Measurements from ENCODE around the gene TAF7.

- TF ChIP-seq CTCF (conservative IDR thresholded peaks at IDR 0.05 in 1 of 2, IDR thresholded peaks at IDR 0.05 in 1 of 2; ENCODE audit: low read depth in 1 of 2, low read length in 2 of 2) (no peak), EZH2 (IDR thresholded peaks at IDR 0.05; ENCODE audit: low read length, missing control alignments) (no peak)
Measured at GRCh38 chr5:141319202-141319601, 1.4 kb downstream of the TAF7 start.

Measured in fibroblast of lung (primary cell).